SK-N-SH (cell line): Measurements from ENCODE around the gene LMF1. TPM values are rescaled to one million over a fixed set of nuclear protein-coding genes. Genes with fewer than 3 reads are reported as not detected.
"Not testable (repeated sequence)": the region's sequence is repeated elsewhere in the genome, so short reads cannot be mapped to it uniquely, and the experiment has no call there.

Experiments used
- CTCF ChIA-PET: fragments of 300-600, 350-600 bp; formaldehyde crosslinking; extraction: SDS; loops from one replicate; lab custom pipeline; 2021; lab: Yijun Ruan, JAX
- POLR2A ChIA-PET: fragments of 350-600 bp; sonication (Branson Sonifier 250); formaldehyde crosslinking; extraction: SDS; loops from one replicate; lab custom pipeline; 2020; ENCODE audit warnings: antibody characterized with exemption, inconsistent platforms; lab: Yijun Ruan, JAX
- DNase-seq: peaks from one replicate; pipeline ENCODE4 v3.0.0; 2012
- H2AFZ ChIP-seq: fragments of 200-600 bp; sonication (generic); 2 replicates; pipeline ENCODE4 v1.8.1; 2016; ENCODE audit warnings: antibody characterized with exemption, mild to moderate bottlenecking, low read depth
- H3F3A ChIP-seq: fragments of 200-600 bp; sonication (generic); replicated peaks from 2 replicates; pipeline ENCODE3; 2016; ENCODE audit warnings: antibody characterized with exemption, mild to moderate bottlenecking; ENCODE audit not compliant: insufficient read depth
- H3K27ac ChIP-seq, 2 experiments: fragments of 200-500 bp in 1 of 2; fragments of 200-600 bp in 1 of 2; sonication (Bioruptor generic) in 1 of 2; sonication (generic), shearing (Covaris generic) in 1 of 2; 2 replicates each; pipeline versions ENCODE4 v1.5.1 to v1.6.1; 2014 to 2016; ENCODE audit warnings: low read depth in 2 of 2, inconsistent platforms in 1 of 2, low read length in 1 of 2, mild to moderate bottlenecking in 1 of 2, mixed read lengths in 1 of 2
- H3K27me3 ChIP-seq: fragments of 200-600 bp; sonication (generic), shearing (Covaris generic); 2 replicates; pipeline ENCODE4 v1.6.1; 2016; ENCODE audit warnings: mixed run types; ENCODE audit not compliant: insufficient read depth
- H3K36me3 ChIP-seq, 2 experiments: fragments of 200-500 bp in 1 of 2; fragments of 200-600 bp in 1 of 2; sonication (Bioruptor generic) in 1 of 2; sonication (generic) in 1 of 2; replicated peaks in 1 of 2; 2 replicates each; pipeline versions ENCODE3 to v1.5.1; 2014 to 2016; ENCODE audit warnings: low read length in 1 of 2, mild to moderate bottlenecking in 1 of 2; ENCODE audit not compliant: insufficient read depth in 2 of 2, control insufficient read depth in 1 of 2
- H3K4me1 ChIP-seq, 2 experiments: fragments of 200-500 bp in 1 of 2; fragments of 200-600 bp in 1 of 2; sonication (Bioruptor generic) in 1 of 2; sonication (generic), shearing (Covaris generic) in 1 of 2; 2 replicates each; pipeline versions ENCODE4 v1.5.1 to v1.6.1; 2014 to 2016; ENCODE audit warnings: low read depth in 1 of 2, low read length in 1 of 2, mixed run types in 1 of 2; ENCODE audit not compliant: insufficient read depth in 2 of 2, control insufficient read depth in 1 of 2
- H3K4me2 ChIP-seq: fragments of 200-600 bp; sonication (generic), shearing (Covaris generic); 2 replicates; pipeline ENCODE4 v1.6.1; 2017; ENCODE audit warnings: mixed run types
- H3K4me3 ChIP-seq, 2 experiments: fragments of 200-500 bp in 1 of 2; fragments of 200-600 bp in 1 of 2; sonication (Bioruptor generic) in 1 of 2; sonication (generic), shearing (Covaris generic) in 1 of 2; 2 replicates each; pipeline versions ENCODE4 v1.5.1 to v1.8.1; 2014 to 2016; ENCODE audit warnings: low read depth in 2 of 2, inconsistent platforms in 1 of 2, low read length in 1 of 2, mild to moderate bottlenecking in 1 of 2, mixed read lengths in 1 of 2, moderate library complexity in 1 of 2
- H3K79me2 ChIP-seq: fragments of 200-600 bp; sonication (generic); 2 replicates; pipeline ENCODE4 v1.8.1; 2017; ENCODE audit warnings: mild to moderate bottlenecking; ENCODE audit not compliant: insufficient read depth
- H3K9ac ChIP-seq: fragments of 200-600 bp; sonication (generic); 2 replicates; pipeline ENCODE4 v1.6.1; 2017; ENCODE audit warnings: mixed run types
- H3K9me2 ChIP-seq: fragments of 200-600 bp; sonication (generic); 2 replicates; pipeline ENCODE4 v1.6.1; 2017; ENCODE audit warnings: mixed run types
- H3K9me3 ChIP-seq: fragments of 200-600 bp; sonication (generic); 2 replicates; pipeline ENCODE4 v1.6.1; 2017; ENCODE audit warnings: mixed run types, mild to moderate bottlenecking, moderate library complexity
- H4K20me1 ChIP-seq: fragments of 200-600 bp; sonication (generic); 2 replicates; pipeline ENCODE4 v1.6.1; 2017; ENCODE audit warnings: mild to moderate bottlenecking, mixed run types; ENCODE audit not compliant: insufficient read depth
- FOSL2 ChIP-seq: IDR thresholded peaks from 2 replicates; pipeline ENCODE4 v1.4.0; 2012; ENCODE audit warnings: low read depth, mild to moderate bottlenecking, moderate library complexity, borderline replicate concordance
- FOXJ3 ChIP-seq: sonication (generic); formaldehyde crosslinking; IDR thresholded peaks from 2 replicates; pipeline ENCODE4 v1.5.1; 2020; ENCODE audit warnings: mild to moderate bottlenecking, missing genetic modification reagents
- FOXM1 ChIP-seq: IDR thresholded peaks from 2 replicates; pipeline ENCODE4 v1.4.0; 2012; ENCODE audit warnings: low read depth, mild to moderate bottlenecking
- GABPA ChIP-seq: IDR thresholded peaks from 2 replicates; pipeline ENCODE4 v1.4.0; 2012; ENCODE audit warnings: low read depth, mild to moderate bottlenecking
- GATA2 ChIP-seq: sonication (generic); formaldehyde crosslinking; IDR thresholded peaks from 2 replicates; pipeline ENCODE4 v1.5.0; 2020; ENCODE audit warnings: mild to moderate bottlenecking, missing genetic modification reagents
- MAX ChIP-seq: IDR thresholded peaks from 2 replicates; pipeline ENCODE4 v1.4.0; 2012; ENCODE audit warnings: low read depth
- POLR2AphosphoS5 ChIP-seq: IDR thresholded peaks from 2 replicates; pipeline ENCODE4 v1.6.1; 2012; ENCODE audit warnings: low read depth, low read length
- RAD21 ChIP-seq: IDR thresholded peaks from 2 replicates; pipeline ENCODE4 v1.6.1; 2012; ENCODE audit warnings: mild to moderate bottlenecking, low read length
- RCOR1 ChIP-seq: fragments of 150-350 bp; IDR thresholded peaks from 2 replicates; pipeline ENCODE4 v1.6.1; 2017; ENCODE audit warnings: antibody characterized with exemption, low read length
- RXRA ChIP-seq: IDR thresholded peaks from 2 replicates; pipeline ENCODE4 v1.4.0; 2012; ENCODE audit warnings: low read depth, mild to moderate bottlenecking, borderline replicate concordance
- SIN3A ChIP-seq: IDR thresholded peaks from 2 replicates; pipeline ENCODE4 v1.6.1; 2012; ENCODE audit warnings: low read depth, mild to moderate bottlenecking, low read length, moderate library complexity, borderline replicate concordance
- SMC3 ChIP-seq: IDR thresholded peaks from 2 replicates; pipeline ENCODE4 v1.6.1; 2012; ENCODE audit warnings: low read depth, low read length, improper control_type of control experiment
- TCF12 ChIP-seq: IDR thresholded peaks from 2 replicates; pipeline ENCODE4 v1.4.0; 2012
- USF1 ChIP-seq: IDR thresholded peaks from 2 replicates; pipeline ENCODE4 v1.4.0; 2012; ENCODE audit warnings: low read depth, borderline replicate concordance
- WGBS: methylation state at CpG from one replicate; pipeline ENCODE4 v1.1.6; 2017; ENCODE audit warnings: low lambda C conversion rate; 5-methylcytosine and 5-hydroxymethylcytosine counted together
- polyA plus RNA-seq, 3 experiments: library from polyadenylated mRNA; depleted of rRNA; stranded (reverse); fragments of >200 nt; gene quantifications; 2 replicates each; pipeline ENCODE4 v1.2.3, GENCODE V29; 2012
- TF ChIP-seq, protein P1 (sequence below): fragments of 200-600 bp; sonication (generic); IDR thresholded peaks from 2 replicates; pipeline ENCODE4 v1.6.1; 2017; ENCODE audit warnings: antibody characterized with exemption, mild to moderate bottlenecking, moderate library complexity

The LMF1 gene
- polyA plus RNA-seq, 1 of the 3 experiments (the other 2 are of a cell fraction): 5.7 TPM

DNA sequence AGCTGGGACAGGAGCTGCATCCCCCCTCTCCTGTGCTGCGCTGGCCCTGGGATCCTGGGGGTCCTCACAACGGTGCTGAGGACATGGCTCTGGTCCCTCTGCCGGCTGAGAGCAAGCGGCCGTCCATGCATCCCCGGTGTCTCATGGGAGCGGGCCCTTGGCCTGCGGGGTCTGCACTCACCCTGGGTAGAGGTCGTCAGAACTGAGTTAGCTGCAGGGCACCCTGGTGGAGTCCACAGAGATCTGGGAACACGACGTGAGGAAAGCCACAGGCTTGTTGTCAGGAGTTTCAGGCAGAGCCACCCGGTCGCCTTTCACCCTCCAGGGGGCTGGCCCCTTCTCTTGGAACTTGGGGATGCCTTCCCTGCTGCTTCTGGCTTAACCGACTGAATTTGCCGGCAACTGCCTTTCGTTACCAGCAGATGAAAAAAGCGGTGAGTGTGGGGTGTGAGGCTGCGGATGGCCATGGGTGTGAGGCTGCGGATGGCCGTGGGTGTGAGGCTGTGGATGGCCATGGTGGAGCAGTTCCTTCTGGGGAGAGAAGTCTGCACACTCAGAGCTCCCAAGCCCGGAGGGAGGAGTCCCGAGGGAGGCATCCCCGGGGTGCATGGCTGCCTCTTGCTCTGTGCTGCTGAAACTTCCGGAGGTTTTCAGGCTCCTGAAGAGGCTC, 81.7 kb downstream of the LMF1 start:
- Histone ChIP-seq H3K79me2 (no peaks in the 10 kb centered on the region), H3K36me3 (no peaks in the 10 kb centered on the region), H3K4me1 (peaks cover 0 to 3% of the 10 kb centered on the region in 2 experiments; a peak in 1 of 4 replicates), H3K9ac (no peak overlapping the region), H3F3A (no peaks in the 10 kb centered on the region), H3K9me3 (no peaks in the 10 kb centered on the region), H4K20me1 (no peaks in the 10 kb centered on the region), H3K4me3 (no peak overlapping the region), H3K4me2 (no peak overlapping the region), H3K27me3 (no peaks in the 10 kb centered on the region), H3K27ac (no peak overlapping the region), H3K9me2 (no peaks in the 10 kb centered on the region), H2AFZ (no peak overlapping the region)
- WGBS: 78% methylated on average over 22 of the region's 24 CpGs
- no peak for DNase-seq
- ChIA-PET POLR2A (no interaction called here), CTCF (interaction anchor here (0.7 kb wide), 1 partner anchor 11 kb away, joined by 3 read pairs; no protein-coding TSS in a partner anchor)
- TF ChIP-seq GATA2 (CRISPR knock-in tag) (no peak), FOSL2 (no peak), USF1 (no peak), SIN3A (no peak), RAD21 (no peak), SMC3 (no peak), GABPA (no peak), MAX (no peak), FOXM1 (no peak), RXRA (no peak), POLR2AphosphoS5 (no peak), RCOR1 (no peak), FOXJ3 (no peak), TCF12 (no peak)
- TF ChIP-seq, protein P1, sequence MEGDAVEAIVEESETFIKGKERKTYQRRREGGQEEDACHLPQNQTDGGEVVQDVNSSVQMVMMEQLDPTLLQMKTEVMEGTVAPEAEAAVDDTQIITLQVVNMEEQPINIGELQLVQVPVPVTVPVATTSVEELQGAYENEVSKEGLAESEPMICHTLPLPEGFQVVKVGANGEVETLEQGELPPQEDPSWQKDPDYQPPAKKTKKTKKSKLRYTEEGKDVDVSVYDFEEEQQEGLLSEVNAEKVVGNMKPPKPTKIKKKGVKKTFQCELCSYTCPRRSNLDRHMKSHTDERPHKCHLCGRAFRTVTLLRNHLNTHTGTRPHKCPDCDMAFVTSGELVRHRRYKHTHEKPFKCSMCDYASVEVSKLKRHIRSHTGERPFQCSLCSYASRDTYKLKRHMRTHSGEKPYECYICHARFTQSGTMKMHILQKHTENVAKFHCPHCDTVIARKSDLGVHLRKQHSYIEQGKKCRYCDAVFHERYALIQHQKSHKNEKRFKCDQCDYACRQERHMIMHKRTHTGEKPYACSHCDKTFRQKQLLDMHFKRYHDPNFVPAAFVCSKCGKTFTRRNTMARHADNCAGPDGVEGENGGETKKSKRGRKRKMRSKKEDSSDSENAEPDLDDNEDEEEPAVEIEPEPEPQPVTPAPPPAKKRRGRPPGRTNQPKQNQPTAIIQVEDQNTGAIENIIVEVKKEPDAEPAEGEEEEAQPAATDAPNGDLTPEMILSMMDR: no peak
- TF ChIP-seq, all 33 proteins: peak for 0

DNA sequence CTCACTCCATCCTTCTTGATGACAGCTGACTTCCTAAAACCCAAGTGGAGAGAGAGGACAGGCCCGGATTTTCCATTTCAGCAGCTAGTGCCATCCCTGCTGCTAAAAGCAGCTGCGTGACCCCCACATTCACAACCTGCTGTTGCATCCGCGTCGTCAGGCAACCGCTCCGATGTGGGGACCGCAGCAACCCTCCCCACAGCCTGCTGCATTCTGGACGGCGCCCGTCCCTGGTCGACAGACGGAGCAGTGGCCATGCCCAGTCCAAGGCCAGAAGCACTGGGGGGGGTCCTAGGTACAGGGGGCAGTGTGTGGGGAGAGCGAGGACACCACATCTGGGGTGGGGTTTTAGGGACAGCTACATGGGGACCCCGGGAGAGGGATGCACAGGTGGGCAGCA, 82.3 kb downstream of the LMF1 start:
- DNase-seq, H3K4me1 ChIP-seq, H3K4me3 ChIP-seq, H3K27me3 ChIP-seq, H3K4me2 ChIP-seq, H2AFZ ChIP-seq, H3K9me3 ChIP-seq, H3F3A ChIP-seq, H4K20me1 ChIP-seq, POLR2A ChIA-PET, H3K36me3 ChIP-seq, H3K9ac ChIP-seq, H3K9me2 ChIP-seq, H3K27ac ChIP-seq, H3K79me2 ChIP-seq: not testable (repeated sequence)
- CTCF ChIA-PET: interaction anchor here (0.7 kb wide), 1 partner anchor 10 kb away, joined by 3 read pairs; no protein-coding TSS in a partner anchor
- WGBS: 91% methylated on average over 14 of the region's 15 CpGs
